GM23248 (cell line): Measurements from ENCODE around the gene ZBTB49. TPM values are rescaled to one million over a fixed set of nuclear protein-coding genes. Genes with fewer than 3 reads are reported as not detected.

Experiments used
- DNase-seq: peaks from one replicate; pipeline ENCODE4 v3.0.0-alpha.2; 2015
- H2AFZ ChIP-seq: fragments of 200-600 bp; sonication (generic); 2 replicates; pipeline ENCODE4 v1.6.1; 2016; ENCODE audit warnings: antibody characterized with exemption
- H3F3A ChIP-seq: fragments of 200-600 bp; sonication (generic); 2 replicates; pipeline ENCODE4 v1.6.1; 2016; ENCODE audit warnings: mild to moderate bottlenecking, antibody characterized with exemption, mixed run types; ENCODE audit not compliant: insufficient read depth
- H3K27ac ChIP-seq: fragments of 200-600 bp; sonication (generic); 2 replicates; pipeline ENCODE4 v1.5.1; 2016; ENCODE audit warnings: mild to moderate bottlenecking
- H3K27me3 ChIP-seq: fragments of 200-600 bp; sonication (generic); replicated peaks from 2 replicates; pipeline ENCODE4 v1.6.1; 2016; ENCODE audit warnings: mild to moderate bottlenecking; ENCODE audit not compliant: insufficient read depth
- H3K36me3 ChIP-seq: fragments of 200-600 bp; sonication (generic); 2 replicates; pipeline ENCODE4 v1.6.1; 2016; ENCODE audit warnings: low read depth, mild to moderate bottlenecking
- H3K4me1 ChIP-seq: fragments of 200-600 bp; sonication (generic); 2 replicates; pipeline ENCODE4 v1.6.1; 2016; ENCODE audit warnings: mild to moderate bottlenecking; ENCODE audit not compliant: insufficient read depth
- H3K4me2 ChIP-seq: fragments of 200-600 bp; sonication (generic); one replicate; pipeline ENCODE4 v1.6.1; 2016; ENCODE audit warnings: mild to moderate bottlenecking; ENCODE audit not compliant: unreplicated experiment
- H3K4me3 ChIP-seq: fragments of 200-600 bp; sonication (generic); 2 replicates; pipeline ENCODE4 v1.5.1; 2016; ENCODE audit warnings: mild to moderate bottlenecking
- H3K79me2 ChIP-seq: fragments of 200-600 bp; sonication (generic); 2 replicates; pipeline ENCODE4 v1.6.1; 2016; ENCODE audit warnings: mild to moderate bottlenecking; ENCODE audit not compliant: insufficient read depth
- H3K9ac ChIP-seq: fragments of 200-600 bp; sonication (generic); 2 replicates; pipeline ENCODE4 v1.6.1; 2016; ENCODE audit warnings: mild to moderate bottlenecking
- H3K9me2 ChIP-seq: fragments of 200-600 bp; sonication (generic); 2 replicates; pipeline ENCODE4 v1.6.1; 2016; ENCODE audit warnings: mixed run types, mild to moderate bottlenecking, moderate library complexity; ENCODE audit not compliant: insufficient read depth
- H3K9me3 ChIP-seq: fragments of 200-600 bp; sonication (generic); one replicate; pipeline ENCODE4 v1.6.1; 2017; ENCODE audit warnings: low read depth
- H4K20me1 ChIP-seq: fragments of 200-600 bp; sonication (generic); 2 replicates; pipeline ENCODE4 v1.6.0; 2016; ENCODE audit not compliant: insufficient read depth
- EZH2 ChIP-seq: fragments of 200-600 bp; sonication (generic); IDR thresholded peaks from 2 replicates; pipeline ENCODE4 v1.6.1; 2018; ENCODE audit warnings: antibody characterized with exemption, mild to moderate bottlenecking; ENCODE audit not compliant: insufficient read depth, poor library complexity, severe bottlenecking
- EZH2phosphoT487 ChIP-seq: fragments of 200-600 bp; sonication (generic); IDR thresholded peaks from 2 replicates; pipeline ENCODE4 v1.6.1; 2018; ENCODE audit warnings: antibody characterized with exemption, moderate library complexity, mild to moderate bottlenecking, low read depth; ENCODE audit not compliant: insufficient read depth
- WGBS, 2 experiments: methylation state at CpG; one replicate each; pipeline ENCODE4 v1.1.6; 2015 to 2017; ENCODE audit warnings: low lambda C conversion rate in 2 of 2, low coverage in 1 of 2; ENCODE audit errors: missing lambda C conversion rate in 2 of 2; 5-methylcytosine and 5-hydroxymethylcytosine counted together
- in situ Hi-C: fragments of 300-500 bp; cut with MboI; formaldehyde crosslinking; loops from 2 replicates; pipeline ENCODE4 v1.15.0; 2020
- polyA plus RNA-seq: library from polyadenylated mRNA; unstranded; fragments of >200 nt; fragmentation: Nextera tagmentation; extraction: Ambion mirVana; gene quantifications from 2 replicates; pipeline ENCODE4 v1.2.1, GENCODE V29; 2016
- total RNA-seq: library from RNA; depleted of rRNA; stranded (reverse); fragments of >200 nt; shearing (Covaris generic); gene quantifications from 2 replicates; pipeline ENCODE4 v1.2.3, GENCODE V29; 2014

ZBTB49 gene
- total and polyA plus RNA-seq, 2 experiments from 2014 or later: 1.9 to 2.9 TPM

- Histone ChIP-seq H3K27me3 (no peaks in the 10 kb centered on the region), H3K9me3 (no peaks in the 10 kb centered on the region), H3F3A (no peaks in the 10 kb centered on the region; the same call in 1 of the 2 replicates), H3K9me2 (no peaks in the 10 kb centered on the region), H3K4me3 (no peak overlapping the region), H3K4me1 (peaks cover 12% of the 10 kb centered on the region), H4K20me1 (no peaks in the 10 kb centered on the region), H3K79me2 (peaks cover 10% of the 10 kb centered on the region; the same call in 1 of the 2 replicates), H3K36me3 (peaks cover 10% of the 10 kb centered on the region; the same call in 1 of the 2 replicates), H3K27ac (no peak overlapping the region), H3K9ac (no peak overlapping the region), H2AFZ (no peak overlapping the region), H3K4me2 (no peak overlapping the region)
- in situ Hi-C loops: no loop called here
- no peak for TF ChIP-seq EZH2
- no peak for TF ChIP-seq EZH2phosphoT487
- no peak for DNase-seq
- 48 to 53% methylated on average over 4 of the region's 4 CpGs for WGBS, 2 experiments
Observed at GRCh38 chr4:4311193-4311592, 21.1 kb downstream of the ZBTB49 start.

GRCh38 chr4:4315461-4316149, 25.6 kb downstream of the ZBTB49 start:
- H3K79me2 ChIP-seq: no peaks in the 10 kb centered on the region
- peaks cover 8% of the 10 kb centered on the region; the same call in 1 of the 2 replicates for H3K36me3 ChIP-seq

GRCh38 chr4:4316150-4316495, 26.1 kb downstream of the ZBTB49 start:
- H3K9me2 ChIP-seq: no peaks in the 10 kb centered on the region
- peaks cover 5% of the 10 kb centered on the region; the same call in 1 of the 2 replicates for H3K36me3 ChIP-seq
- H2AFZ ChIP-seq: no peak overlapping the region
- in situ Hi-C loops: no loop called here
- H3K9me3 ChIP-seq: no peaks in the 10 kb centered on the region
- no peaks in the 10 kb centered on the region for H3K4me1 ChIP-seq
- 90 to 92% methylated on average over 13 of the region's 13 CpGs for WGBS, 2 experiments
- DNase-seq: no peak
- H3F3A ChIP-seq: no peaks in the 10 kb centered on the region
- H3K9ac ChIP-seq: no peak overlapping the region
- no peaks in the 10 kb centered on the region for H3K79me2 ChIP-seq
- no peaks in the 10 kb centered on the region for H3K27me3 ChIP-seq
- H3K4me2 ChIP-seq: no peak overlapping the region
- no peak overlapping the region for H3K27ac ChIP-seq
- TF ChIP-seq EZH2phosphoT487: no peak
- TF ChIP-seq EZH2: no peak
- no peaks in the 10 kb centered on the region for H4K20me1 ChIP-seq
- H3K4me3 ChIP-seq: no peak overlapping the region

More at GRCh38 chr4:4315461-4316149, 25.6 kb downstream of the ZBTB49 start:
- Histone ChIP-seq H3K9me3 (no peaks in the 10 kb centered on the region), H3K27me3 (no peaks in the 10 kb centered on the region), H3K9me2 (no peaks in the 10 kb centered on the region), H3K4me3 (no peak overlapping the region), H2AFZ (no peak overlapping the region), H3K4me2 (no peak overlapping the region), H3K9ac (no peak overlapping the region), H3F3A (no peaks in the 10 kb centered on the region), H3K27ac (no peak overlapping the region), H3K4me1 (no peaks in the 10 kb centered on the region), H4K20me1 (no peaks in the 10 kb centered on the region)
- in situ Hi-C loops: no loop called here
- DNase-seq: no peak
- no peak for TF ChIP-seq EZH2
- TF ChIP-seq EZH2phosphoT487: no peak
- 83 to 86% methylated on average over 12 of the region's 12 CpGs for WGBS, 2 experiments

- Histone ChIP-seq H3K27me3 (no peaks in the 10 kb centered on the region), H3K9me2 (no peaks in the 10 kb centered on the region), H3K36me3 (peaks cover 5% of the 10 kb centered on the region; the same call in 1 of the 2 replicates), H3K9ac (no peak overlapping the region), H3K27ac (no peak overlapping the region), H3F3A (no peaks in the 10 kb centered on the region), H3K4me3 (no peak overlapping the region), H3K79me2 (no peaks in the 10 kb centered on the region), H4K20me1 (no peaks in the 10 kb centered on the region), H3K4me1 (no peaks in the 10 kb centered on the region), H3K4me2 (no peak overlapping the region), H3K9me3 (no peaks in the 10 kb centered on the region), H2AFZ (no peak overlapping the region)
- in situ Hi-C loops: no loop called here
- no peak for TF ChIP-seq EZH2phosphoT487
- TF ChIP-seq EZH2: no peak
- 90 to 92% methylated on average over 22 to 23 of the region's 23 CpGs for WGBS, 2 experiments
- DNase-seq: no peak
Observed at GRCh38 chr4:4317496-4318232, 27.6 kb downstream of the ZBTB49 start.
